HFFc6 (cell line): Measurements from ENCODE around the gene EIF4G1. TPM values are rescaled to one million over a fixed set of nuclear protein-coding genes. Genes with fewer than 3 reads are reported as not detected.

Source experiments
- DNase-seq: peaks from one replicate; pipeline ENCODE4 v3.0.0-alpha.2; 2018
- H3K27ac Mint-ChIP-seq: 2 replicates; pipeline ENCODE4 v1.8.0; 2020; ENCODE audit warnings: mild to moderate bottlenecking, mixed read lengths
- H3K27me3 Mint-ChIP-seq: 2 replicates; pipeline ENCODE4 v1.8.0; 2021; ENCODE audit warnings: mild to moderate bottlenecking, moderate library complexity, mixed read lengths; ENCODE audit not compliant: insufficient read depth
- H3K36me3 Mint-ChIP-seq: 2 replicates; pipeline ENCODE4 v1.8.0; 2021; ENCODE audit warnings: low read depth, mixed read lengths
- H3K4me1 Mint-ChIP-seq: 2 replicates; pipeline ENCODE4 v1.8.0; 2020; ENCODE audit warnings: low read depth, mixed read lengths
- H3K4me3 Mint-ChIP-seq: 2 replicates; pipeline ENCODE4 v1.8.0; 2020; ENCODE audit warnings: mild to moderate bottlenecking, moderate library complexity, mixed read lengths
- H3K9me3 Mint-ChIP-seq: 2 replicates; pipeline ENCODE4 v1.8.0; 2020; ENCODE audit warnings: mild to moderate bottlenecking, mixed read lengths
- total RNA-seq, 6 experiments: library from RNA; stranded (reverse); fragmentation: NEBNext Ultra II Directional; extraction: Animal tissue kit (Norgen Biotek cat#: 25700); gene quantifications; 2 replicates in 1 of 6; 3 replicates in 5 of 6; pipeline ENCODE4 v1.2.3, GENCODE V29; 2021
- TF ChIP-seq, protein P1 (sequence below): fragments of 200-600 bp; sonication (generic); IDR thresholded peaks from 2 replicates; pipeline ENCODE4 v1.5.0; 2021; ENCODE audit warnings: antibody characterized with exemption, mild to moderate bottlenecking

EIF4G1 gene
- total RNA-seq, 6 experiments from 2014 or later, result 522 to 605 (median 559) TPM

DNA sequence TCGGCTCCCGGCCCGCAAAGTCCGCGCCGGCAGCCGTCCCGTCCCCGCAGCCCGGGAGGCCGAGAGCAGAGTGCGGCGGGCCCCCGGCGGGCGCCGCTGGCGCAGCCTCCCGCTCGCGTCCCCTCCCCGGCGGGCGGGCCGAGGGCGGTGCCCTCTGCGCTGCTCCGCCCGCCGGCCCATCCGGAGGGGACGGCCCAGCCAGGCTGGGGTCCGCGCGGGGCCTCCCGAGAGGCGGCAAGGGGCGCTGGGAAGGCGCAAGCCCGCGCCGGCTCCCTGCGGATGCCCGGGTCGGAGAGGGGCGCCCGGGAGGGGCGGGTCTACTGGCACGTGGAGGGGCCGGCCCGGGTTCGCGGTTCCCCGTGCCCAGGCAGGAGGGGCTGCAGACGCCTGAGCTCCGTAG lies 47.1 kb downstream of the EIF4G1 start, which contains the start of the genes CLCN2 and POLR2H:
Gene CLCN2 (minus strand): TSS at position 74 of the 400 bp plus-strand sequence. CDS start 126 bp downstream, outside the sequence.
Gene POLR2H (plus strand): TSS at position 179 of the 400 bp plus-strand sequence. CDS start 1,783 bp downstream, outside the sequence.
- TF ChIP-seq, protein P1, sequence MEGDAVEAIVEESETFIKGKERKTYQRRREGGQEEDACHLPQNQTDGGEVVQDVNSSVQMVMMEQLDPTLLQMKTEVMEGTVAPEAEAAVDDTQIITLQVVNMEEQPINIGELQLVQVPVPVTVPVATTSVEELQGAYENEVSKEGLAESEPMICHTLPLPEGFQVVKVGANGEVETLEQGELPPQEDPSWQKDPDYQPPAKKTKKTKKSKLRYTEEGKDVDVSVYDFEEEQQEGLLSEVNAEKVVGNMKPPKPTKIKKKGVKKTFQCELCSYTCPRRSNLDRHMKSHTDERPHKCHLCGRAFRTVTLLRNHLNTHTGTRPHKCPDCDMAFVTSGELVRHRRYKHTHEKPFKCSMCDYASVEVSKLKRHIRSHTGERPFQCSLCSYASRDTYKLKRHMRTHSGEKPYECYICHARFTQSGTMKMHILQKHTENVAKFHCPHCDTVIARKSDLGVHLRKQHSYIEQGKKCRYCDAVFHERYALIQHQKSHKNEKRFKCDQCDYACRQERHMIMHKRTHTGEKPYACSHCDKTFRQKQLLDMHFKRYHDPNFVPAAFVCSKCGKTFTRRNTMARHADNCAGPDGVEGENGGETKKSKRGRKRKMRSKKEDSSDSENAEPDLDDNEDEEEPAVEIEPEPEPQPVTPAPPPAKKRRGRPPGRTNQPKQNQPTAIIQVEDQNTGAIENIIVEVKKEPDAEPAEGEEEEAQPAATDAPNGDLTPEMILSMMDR, result no peak
- peak within 1 kb of the TSS; percentile 99 for H3K27ac Mint-ChIP-seq
- peaks cover 32% of the 10 kb centered on the region for H3K4me1 Mint-ChIP-seq
- H3K9me3 Mint-ChIP-seq, result no peaks in the 10 kb centered on the region
- H3K36me3 Mint-ChIP-seq, result peaks cover 12% of the 10 kb centered on the region
- no peak for DNase-seq
- H3K27me3 Mint-ChIP-seq, result peaks cover 6% of the 10 kb centered on the region
- peak within 1 kb of the TSS; percentile 99 for H3K4me3 Mint-ChIP-seq

DNA sequence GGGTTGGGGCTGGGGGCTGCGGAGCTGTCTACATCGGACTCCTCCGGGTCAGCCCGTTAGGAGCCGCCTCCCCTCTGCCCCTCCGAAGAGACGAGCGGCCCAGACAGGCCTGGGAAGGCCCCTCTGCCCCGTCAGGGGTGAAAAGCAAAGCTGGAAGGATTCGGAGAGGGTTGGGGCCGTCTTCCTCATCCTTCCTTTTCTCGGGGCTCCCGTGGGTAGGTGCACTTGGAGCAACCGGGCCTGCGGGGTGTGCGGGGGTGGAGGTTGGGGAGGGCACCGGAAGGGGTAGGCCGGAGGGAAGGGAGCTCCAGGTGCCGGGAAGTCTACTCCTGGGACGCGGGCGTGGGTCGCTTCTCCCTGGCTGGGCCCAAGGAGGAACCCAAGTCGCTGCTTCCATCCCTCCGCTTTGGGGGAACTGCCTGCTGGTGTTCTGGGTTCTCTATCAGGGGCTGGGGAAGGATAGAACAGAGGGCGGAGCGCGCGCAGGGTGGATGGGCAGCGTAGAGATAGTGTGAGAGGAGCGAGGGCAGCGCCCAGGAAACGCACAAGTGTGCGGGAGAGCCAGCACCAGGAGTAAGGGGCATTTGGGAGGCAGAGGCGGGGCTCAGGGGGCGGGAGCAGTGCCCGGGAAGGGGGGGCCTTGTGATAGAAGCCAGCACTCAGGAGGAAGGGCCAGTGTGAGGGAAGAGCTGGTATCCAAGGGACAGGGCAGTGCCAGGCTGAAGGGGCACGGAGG lies 47.7 kb downstream of the EIF4G1 start:
- DNase-seq, result peak; percentile 53
- Mint-ChIP-seq H3K4me1 (peaks cover 37% of the 10 kb centered on the region), H3K9me3 (no peaks in the 10 kb centered on the region), H3K27ac (peak overlapping the region; percentile 99), H3K27me3 (peaks cover 6% of the 10 kb centered on the region), H3K4me3 (peak overlapping the region; percentile 99), H3K36me3 (peaks cover 18% of the 10 kb centered on the region)
- TF ChIP-seq, protein P1, result no peak

DNA sequence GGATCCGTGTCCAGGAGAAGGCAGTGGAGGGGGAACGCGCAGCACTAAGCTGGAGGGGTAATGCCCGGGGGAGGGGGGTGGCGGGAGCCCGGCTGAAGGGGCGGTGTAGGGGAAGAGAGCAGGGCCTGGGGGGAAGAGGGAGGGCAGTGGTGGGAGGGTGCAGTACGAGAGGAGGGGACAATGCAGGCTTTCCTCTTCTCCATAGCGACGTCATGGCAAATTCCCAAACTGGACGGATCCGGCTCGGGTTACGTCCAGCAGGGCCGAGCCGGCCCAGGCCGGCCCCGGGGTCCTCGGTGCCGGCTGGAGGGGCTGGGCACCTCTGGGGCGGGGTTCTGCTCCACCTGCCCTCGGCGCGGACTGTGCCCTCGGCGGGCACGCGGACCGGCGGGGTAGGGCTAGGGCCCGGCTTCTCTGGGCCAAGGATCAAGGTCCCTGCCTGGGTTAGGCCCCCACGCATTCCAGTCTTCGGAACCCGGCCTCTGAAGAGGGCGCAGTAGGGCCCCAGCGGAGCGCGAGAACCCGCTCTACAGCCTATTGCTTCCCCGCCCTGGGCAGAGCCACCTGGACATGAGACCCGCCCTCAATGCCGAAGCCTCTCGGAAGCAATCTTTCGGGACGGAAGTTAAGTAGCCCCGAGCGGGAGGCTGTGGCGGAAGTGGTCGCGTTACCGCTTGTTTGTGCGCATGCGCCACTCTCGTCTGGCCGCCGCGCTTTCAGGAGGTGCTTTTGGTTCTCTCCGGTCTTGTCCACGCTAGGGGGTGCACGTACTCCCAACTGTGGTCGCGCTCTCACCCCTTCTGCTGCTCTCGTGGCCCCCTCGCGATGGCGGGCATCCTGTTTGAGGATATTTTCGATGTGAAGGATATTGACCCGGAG lies 48.5 kb downstream of the EIF4G1 start:
- H3K27me3 Mint-ChIP-seq, result peaks cover 6% of the 10 kb centered on the region
- no peaks in the 10 kb centered on the region for H3K9me3 Mint-ChIP-seq
- H3K36me3 Mint-ChIP-seq, result peaks cover 23% of the 10 kb centered on the region
- peak; percentile 96 for DNase-seq
- H3K4me3 Mint-ChIP-seq, result peak overlapping the region; percentile 99
- TF ChIP-seq, protein P1, result peak; percentile 76
- peaks cover 45% of the 10 kb centered on the region for H3K4me1 Mint-ChIP-seq
- H3K27ac Mint-ChIP-seq, result peak overlapping the region; percentile 99

DNA sequence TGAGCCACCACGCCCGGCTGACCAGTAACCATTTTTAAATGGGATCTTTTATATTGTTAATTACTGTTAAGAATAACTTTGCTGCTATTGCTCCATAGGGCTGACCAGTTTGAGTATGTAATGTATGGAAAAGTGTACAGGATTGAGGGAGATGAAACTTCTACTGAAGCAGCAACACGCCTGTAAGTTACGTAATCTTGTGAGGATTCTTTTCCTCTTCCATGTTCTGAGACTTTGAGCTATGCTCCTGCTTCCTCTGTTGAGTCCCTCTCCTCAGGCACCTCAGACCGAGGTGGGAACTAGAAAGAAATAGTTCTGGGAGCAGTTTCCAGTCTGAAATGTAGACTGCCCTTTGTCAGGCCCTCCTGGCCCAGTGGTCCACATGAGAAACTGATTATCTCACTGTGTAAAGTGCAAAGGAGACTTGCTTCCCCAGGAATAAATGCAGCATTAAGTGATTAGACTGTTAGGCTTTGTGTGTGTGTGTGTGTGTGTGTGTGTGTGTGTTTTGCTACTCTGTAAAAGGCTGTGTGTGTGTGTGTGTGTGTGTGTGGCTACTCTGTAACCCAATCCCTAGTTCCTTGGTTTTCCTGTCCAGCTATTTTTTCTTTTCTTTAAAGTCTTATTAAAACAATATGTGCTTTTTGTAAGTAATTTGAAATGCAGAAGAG lies 52.3 kb downstream of the EIF4G1 start:
- Mint-ChIP-seq H3K9me3 (no peaks in the 10 kb centered on the region), H3K36me3 (peaks cover 39% of the 10 kb centered on the region), H3K27ac (peak overlapping the region; percentile 71), H3K27me3 (peaks cover 6% of the 10 kb centered on the region), H3K4me3 (no peak overlapping the region), H3K4me1 (peaks cover 56% of the 10 kb centered on the region)
- TF ChIP-seq, protein P1, result no peak
- no peak for DNase-seq

DNA sequence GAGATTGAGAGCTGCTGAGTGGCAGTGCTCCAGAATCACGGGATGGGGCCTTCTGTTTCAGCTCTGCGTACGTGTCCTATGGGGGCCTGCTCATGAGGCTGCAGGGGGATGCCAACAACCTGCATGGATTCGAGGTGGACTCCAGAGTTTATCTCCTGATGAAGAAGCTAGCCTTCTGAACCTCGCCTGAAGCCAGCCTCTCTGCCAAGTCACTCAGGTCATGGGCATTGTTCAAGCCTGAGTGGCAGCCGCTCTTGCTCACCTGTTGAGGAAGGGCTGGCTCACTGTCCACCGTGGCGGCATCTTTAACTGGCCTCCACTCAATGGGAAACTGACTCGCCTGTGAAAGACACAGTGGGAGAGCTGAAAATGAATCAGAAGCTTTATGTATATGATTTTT lies 53.7 kb downstream of the EIF4G1 start:
- peak overlapping the region; percentile 85; the same call in 1 of the 2 replicates for H3K27ac Mint-ChIP-seq
- H3K4me3 Mint-ChIP-seq, result no peak overlapping the region; the same call in 1 of the 2 replicates
- H3K36me3 Mint-ChIP-seq, result peaks cover 39% of the 10 kb centered on the region
- TF ChIP-seq, protein P1, result no peak
- H3K9me3 Mint-ChIP-seq, result no peaks in the 10 kb centered on the region
- peaks cover 4% of the 10 kb centered on the region for H3K27me3 Mint-ChIP-seq
- no peak for DNase-seq
- H3K4me1 Mint-ChIP-seq, result peaks cover 58% of the 10 kb centered on the region
